Keratinocyte (primary cell): Measurements from ENCODE around the gene WDR1. TPM values are rescaled to one million over a fixed set of nuclear protein-coding genes. Genes with fewer than 3 reads are reported as not detected.
A peak's percentile ranks its signal among the peaks of the same experiment; 100 is the strongest.

Experiments
- DNase-seq: peaks from one replicate; pipeline ENCODE4 v3.0.0-alpha.2; 2011; ENCODE audit warnings: low read depth, missing footprints, low spot score
- FAIRE-seq: peaks from 2 replicates; lab custom pipeline; 2011; peaks lifted over from hg19 to GRCh38; lab: Jason Lieb, UNC
- H2AFZ ChIP-seq: 2 replicates; pipeline ENCODE4 v1.6.0; 2012; ENCODE audit warnings: low read length, control low read depth, inconsistent platforms; ENCODE audit not compliant: control insufficient read depth
- H3K27ac ChIP-seq: 2 replicates; pipeline ENCODE4 v1.5.1; 2011; ENCODE audit warnings: low read length; ENCODE audit not compliant: control insufficient read depth, insufficient read depth
- H3K27me3 ChIP-seq: 3 replicates; pipeline ENCODE4 v1.6.0; 2011; ENCODE audit warnings: low read length; ENCODE audit not compliant: control insufficient read depth, insufficient read depth; ENCODE audit errors: extremely low read depth
- H3K36me3 ChIP-seq, 2 experiments: 2 replicates in 1 of 2; 3 replicates in 1 of 2; pipeline ENCODE4 v1.5.1; 2011; ENCODE audit warnings: low read length in 2 of 2, mild to moderate bottlenecking in 1 of 2; ENCODE audit not compliant: control insufficient read depth in 2 of 2, insufficient read depth in 2 of 2; ENCODE audit errors: extremely low read depth in 1 of 2
- H3K4me1 ChIP-seq: 3 replicates; pipeline ENCODE4 v1.5.1; 2011; ENCODE audit warnings: low read length; ENCODE audit not compliant: control insufficient read depth, insufficient read depth; ENCODE audit errors: extremely low read depth
- H3K4me2 ChIP-seq: 3 replicates; pipeline ENCODE4 v1.6.0; 2011; ENCODE audit warnings: low read depth, low read length; ENCODE audit not compliant: control insufficient read depth, insufficient read depth; ENCODE audit errors: extremely low read depth
- H3K4me3 ChIP-seq, 3 experiments: fragments of 200-600 bp in 1 of 3; sonication (generic) in 1 of 3; 2 replicates in 2 of 3; 3 replicates in 1 of 3; pipeline ENCODE4 v1.5.1; 2011 to 2016; ENCODE audit warnings: low read length in 3 of 3, mild to moderate bottlenecking in 3 of 3, control low read depth in 2 of 3, inconsistent platforms in 1 of 3, low read depth in 1 of 3, mixed read lengths in 1 of 3, mixed run types in 1 of 3, moderate library complexity in 1 of 3; ENCODE audit not compliant: control insufficient read depth in 2 of 3, insufficient read depth in 2 of 3; ENCODE audit errors: extremely low read depth in 1 of 3
- H3K79me2 ChIP-seq: 2 replicates; pipeline ENCODE4 v1.6.0; 2012; ENCODE audit warnings: low read length; ENCODE audit not compliant: control insufficient read depth, insufficient read depth
- H3K9ac ChIP-seq: 3 replicates; pipeline ENCODE4 v1.6.0; 2011; ENCODE audit warnings: low read length; ENCODE audit not compliant: control insufficient read depth, insufficient read depth; ENCODE audit errors: extremely low read depth
- H3K9me1 ChIP-seq: 3 replicates; pipeline ENCODE4 v1.6.0; 2011; ENCODE audit warnings: low read length; ENCODE audit not compliant: control insufficient read depth, insufficient read depth; ENCODE audit errors: extremely low read depth
- H3K9me3 ChIP-seq: 2 replicates; pipeline ENCODE4 v1.5.1; 2012; ENCODE audit warnings: low read depth, low read length; ENCODE audit not compliant: control insufficient read depth
- H4K20me1 ChIP-seq: 3 replicates; pipeline ENCODE4 v1.6.0; 2011; ENCODE audit warnings: low read length; ENCODE audit not compliant: control insufficient read depth, insufficient read depth; ENCODE audit errors: extremely low read depth
- EZH2 ChIP-seq: IDR thresholded peaks from one replicate; pipeline ENCODE4 v1.6.1; 2012; ENCODE audit warnings: inconsistent platforms, mild to moderate bottlenecking, low read length, moderate library complexity
- dilution Hi-C: fragments of 300-500 bp; cut with MboI; formaldehyde crosslinking; loops from one replicate; pipeline ENCODE4 v1.7.0; 2020; ENCODE audit warnings: low sequenced_read_pairs; ENCODE audit not compliant: extremely low pct_ligation_motif_present
- polyA plus RNA-seq, 5 experiments: library from polyadenylated mRNA; depleted of rRNA in 3 of 5; stranded (reverse) in 3 of 5; stranded (forward) in 1 of 5; unstranded in 1 of 5; fragments of >200 nt; gene quantifications; 1 replicate in 1 of 5; 2 replicates in 3 of 5; 3 replicates in 1 of 5; pipeline versions ENCODE4 v1.2.1 to v1.2.3, GENCODE V29; 2011 to 2012; ENCODE audit warnings: missing spikeins in 2 of 5, low read depth in 1 of 5, low replicate concordance in 1 of 5
- TF ChIP-seq, protein P1 (sequence below), 3 experiments: IDR thresholded peaks in 1 of 3; conservative IDR thresholded peaks in 1 of 3; optimal IDR thresholded peaks in 1 of 3; 2 replicates in 2 of 3; 3 replicates in 1 of 3; pipeline versions ENCODE3 to v1.5.1; 2011; ENCODE audit warnings: low read length in 3 of 3, mild to moderate bottlenecking in 3 of 3, moderate library complexity in 2 of 3, control low read depth in 1 of 3, inconsistent platforms in 1 of 3; ENCODE audit not compliant: insufficient read depth in 2 of 3; ENCODE audit errors: extremely low read depth in 1 of 3

Gene WDR1
- polyA plus RNA-seq, 1 donor (not counting 4 experiments of a cell fraction or from before 2014, with no cell fraction given), result 423 TPM

- Histone ChIP-seq H3K9me3 (no peaks in the 10 kb centered on the region), H2AFZ (no peak overlapping the region), H4K20me1 (no peaks in the 10 kb centered on the region), H3K36me3 (peaks cover 34 to 45% of the 10 kb centered on the region in 2 experiments), H3K27me3 (no peaks in the 10 kb centered on the region), H3K9ac (no peak overlapping the region), H3K79me2 (no peaks in the 10 kb centered on the region), H3K4me3 (no peak overlapping the region), H3K27ac (no peak overlapping the region), H3K9me1 (no peaks in the 10 kb centered on the region), H3K4me1 (no peaks in the 10 kb centered on the region), H3K4me2 (no peak overlapping the region)
- dilution Hi-C loops, result no loop called here
- DNase-seq (no peak), FAIRE-seq (peak; percentile 5)
- TF ChIP-seq, protein P1, sequence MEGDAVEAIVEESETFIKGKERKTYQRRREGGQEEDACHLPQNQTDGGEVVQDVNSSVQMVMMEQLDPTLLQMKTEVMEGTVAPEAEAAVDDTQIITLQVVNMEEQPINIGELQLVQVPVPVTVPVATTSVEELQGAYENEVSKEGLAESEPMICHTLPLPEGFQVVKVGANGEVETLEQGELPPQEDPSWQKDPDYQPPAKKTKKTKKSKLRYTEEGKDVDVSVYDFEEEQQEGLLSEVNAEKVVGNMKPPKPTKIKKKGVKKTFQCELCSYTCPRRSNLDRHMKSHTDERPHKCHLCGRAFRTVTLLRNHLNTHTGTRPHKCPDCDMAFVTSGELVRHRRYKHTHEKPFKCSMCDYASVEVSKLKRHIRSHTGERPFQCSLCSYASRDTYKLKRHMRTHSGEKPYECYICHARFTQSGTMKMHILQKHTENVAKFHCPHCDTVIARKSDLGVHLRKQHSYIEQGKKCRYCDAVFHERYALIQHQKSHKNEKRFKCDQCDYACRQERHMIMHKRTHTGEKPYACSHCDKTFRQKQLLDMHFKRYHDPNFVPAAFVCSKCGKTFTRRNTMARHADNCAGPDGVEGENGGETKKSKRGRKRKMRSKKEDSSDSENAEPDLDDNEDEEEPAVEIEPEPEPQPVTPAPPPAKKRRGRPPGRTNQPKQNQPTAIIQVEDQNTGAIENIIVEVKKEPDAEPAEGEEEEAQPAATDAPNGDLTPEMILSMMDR (optimal IDR thresholded peaks at IDR 0.05 in 1 of 3, IDR thresholded peaks at IDR 0.05 in 1 of 3, conservative IDR thresholded peaks at IDR 0.05 in 1 of 3; ENCODE audit: extremely low read depth in 1 of 3, insufficient read depth in 2 of 3, low read length in 3 of 3), result no peak
- no peak for TF ChIP-seq EZH2
Measured at GRCh38 chr4:10072420-10073017, 44.1 kb downstream of the WDR1 start.

GRCh38 chr4:10069075-10069642 lies 47.4 kb downstream of the WDR1 start:
- Histone ChIP-seq H3K36me3 (peaks cover 13 to 18% of the 10 kb centered on the region in 2 experiments), H3K9me3 (no peaks in the 10 kb centered on the region), H3K9ac (no peak overlapping the region), H3K9me1 (no peaks in the 10 kb centered on the region), H3K27ac (no peak overlapping the region), H3K4me1 (no peaks in the 10 kb centered on the region), H3K4me3 (no peak overlapping the region), H2AFZ (no peak overlapping the region), H4K20me1 (no peaks in the 10 kb centered on the region), H3K4me2 (no peak overlapping the region), H3K27me3 (no peaks in the 10 kb centered on the region), H3K79me2 (no peaks in the 10 kb centered on the region)
- DNase-seq, result no peak
- TF ChIP-seq EZH2, result no peak
- TF ChIP-seq, protein P1 (optimal IDR thresholded peaks at IDR 0.05 in 1 of 3, IDR thresholded peaks at IDR 0.05 in 1 of 3, conservative IDR thresholded peaks at IDR 0.05 in 1 of 3; ENCODE audit: extremely low read depth in 1 of 3, insufficient read depth in 2 of 3, low read length in 3 of 3), result no peak
- dilution Hi-C loops, result no loop called here
- FAIRE-seq, result no peak
